Measurements from ENCODE around the gene DLG1.
"Not testable (repeated sequence)": the region's sequence is repeated elsewhere in the genome, so short reads cannot be mapped to it uniquely, and the experiment has no call there.

Gene DLG1

DNA sequence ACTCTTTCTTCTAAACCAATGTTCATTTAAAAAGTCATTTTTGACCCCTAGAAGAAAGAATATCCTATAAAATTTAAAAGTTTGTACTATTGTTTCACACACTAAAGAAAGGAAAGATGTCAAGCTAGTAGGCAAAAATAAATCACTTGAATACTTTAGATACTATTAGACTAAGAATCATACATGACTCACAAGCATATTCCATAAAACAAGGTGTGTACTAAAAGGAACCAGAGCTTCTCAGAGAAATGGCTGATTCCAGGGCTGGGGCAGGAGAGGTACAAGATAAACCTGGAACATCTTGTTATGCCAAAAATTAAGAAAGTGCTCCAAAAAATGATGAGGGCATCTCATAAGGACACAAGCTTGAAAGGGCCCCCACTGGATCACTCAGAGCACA is 8.7 kb downstream of the DLG1 start:
- DNase-seq (ENCODE audit: low read depth in 4 of 4, low spot score in 1 of 4), result no peak

DNA sequence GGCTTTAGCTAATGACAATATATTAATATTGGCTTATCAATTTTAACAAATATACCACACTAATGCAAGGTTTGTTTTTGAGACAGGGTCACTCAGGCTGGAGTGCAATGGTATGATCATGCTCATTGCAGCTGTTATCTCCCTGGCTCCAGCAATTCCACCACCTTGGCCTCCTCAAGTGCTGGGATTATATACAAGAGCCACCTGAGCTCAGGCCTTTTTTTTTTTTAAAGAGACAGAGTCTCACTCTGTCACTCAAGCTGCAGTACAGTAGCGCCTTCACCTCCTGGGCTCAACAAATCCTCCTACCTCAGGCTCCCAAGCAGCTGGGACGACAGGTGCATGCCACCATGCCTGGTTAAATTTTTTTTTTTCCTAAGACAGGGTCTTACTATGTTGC is 11.7 kb downstream of the DLG1 start:
- DNase-seq (ENCODE audit: low read depth in 4 of 4, low spot score in 1 of 4), result no peak

DNA sequence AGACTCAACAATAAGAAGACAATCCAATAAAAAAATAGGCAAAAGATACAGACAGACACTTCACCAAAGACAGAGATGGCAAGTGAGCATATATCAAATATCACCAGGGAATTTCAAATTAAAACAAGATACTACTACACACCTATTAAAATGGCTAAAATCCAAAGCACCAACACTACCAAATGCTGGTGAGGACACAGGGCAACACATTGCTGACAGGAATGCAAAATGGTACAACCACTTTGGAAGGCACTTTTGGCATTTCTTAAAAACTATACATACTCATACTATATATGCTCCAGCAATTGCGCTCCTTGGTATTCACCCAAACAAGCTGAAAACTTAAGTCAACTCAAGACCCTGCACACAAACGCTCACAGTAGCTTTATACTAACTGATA is 12.9 kb downstream of the DLG1 start:
- DNase-seq (ENCODE audit: low read depth in 4 of 4, low spot score in 1 of 4), result no peak

DNA sequence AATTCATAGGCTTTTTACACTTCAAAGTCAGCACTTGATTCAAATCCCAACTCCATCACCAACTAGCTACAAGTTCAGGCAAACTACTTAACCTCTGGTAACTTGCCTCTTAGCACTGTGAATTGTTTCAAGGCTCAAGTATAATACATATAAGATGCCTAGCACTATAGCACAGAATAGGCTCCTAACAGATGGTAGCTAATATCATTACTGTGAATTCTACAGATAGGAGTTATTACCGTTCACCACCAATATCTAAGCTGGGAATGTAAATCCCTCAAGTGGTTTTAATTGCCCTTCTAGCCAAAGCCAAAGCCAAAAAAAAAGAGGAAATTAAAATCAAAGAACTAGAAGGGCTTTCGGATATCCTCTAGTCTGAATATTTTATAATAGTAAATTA is 15.4 kb downstream of the DLG1 start:
- no peak for DNase-seq (ENCODE audit: low read depth in 4 of 4, low spot score in 1 of 4)

DNA sequence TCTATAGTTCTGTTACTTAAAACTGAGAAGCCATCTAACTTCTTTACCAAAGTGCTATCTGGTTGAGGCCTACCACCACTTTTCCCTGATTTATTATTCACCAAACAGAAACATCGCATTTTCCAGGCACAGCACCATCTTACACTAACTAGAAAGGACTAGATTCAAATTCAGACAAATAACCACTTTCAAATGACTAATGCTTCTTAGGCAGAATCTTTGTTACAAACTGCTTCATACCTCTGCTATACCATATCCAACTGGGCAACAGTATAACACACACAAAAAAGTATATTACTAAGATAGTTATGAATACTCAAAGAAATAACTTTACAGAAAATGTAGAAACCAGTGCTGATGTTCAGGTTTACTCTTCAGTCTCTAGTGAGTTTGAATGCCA is 16.6 kb downstream of the DLG1 start:
- no peak for DNase-seq (ENCODE audit: low read depth in 4 of 4, low spot score in 1 of 4)

DNA sequence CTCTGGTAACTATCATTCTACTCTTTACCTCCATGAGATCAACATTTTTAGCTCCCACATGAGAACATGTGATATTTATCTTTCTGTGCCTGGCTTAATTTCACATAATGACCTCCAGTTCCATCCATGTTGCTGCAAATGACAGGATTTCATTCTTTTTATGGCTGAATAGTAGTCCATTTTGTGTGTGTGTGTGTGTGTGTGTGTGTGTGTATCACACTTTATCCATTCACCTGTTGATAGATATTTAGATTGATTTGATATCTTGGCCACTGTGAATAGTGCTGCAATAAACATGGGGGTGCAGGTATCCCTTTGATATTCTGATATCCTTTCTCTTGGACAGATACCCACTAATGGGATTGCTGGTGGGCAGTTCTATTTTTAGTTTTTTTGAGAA is 18.3 kb downstream of the DLG1 start:
- no peak for DNase-seq (ENCODE audit: low read depth in 4 of 4, low spot score in 1 of 4)

DNA sequence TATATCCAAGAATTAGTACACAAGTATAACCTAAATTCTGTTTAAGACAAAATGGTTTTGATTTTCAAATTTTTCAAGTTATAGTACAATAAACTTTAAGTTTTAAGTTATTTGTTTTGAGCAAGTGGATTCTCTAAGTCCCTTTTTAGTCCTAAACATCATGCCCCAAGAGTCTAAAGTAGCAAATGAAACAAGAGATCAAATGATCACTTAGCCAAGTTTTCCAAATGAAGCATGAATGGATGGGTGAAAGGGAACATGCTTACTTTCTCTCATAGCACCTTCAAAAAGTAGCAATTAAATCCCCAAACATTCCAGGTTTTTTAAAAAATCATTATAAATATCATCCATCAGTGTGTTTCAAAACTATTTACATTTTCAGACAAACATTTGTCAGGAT is 19.5 kb downstream of the DLG1 start:
- DNase-seq (ENCODE audit: low read depth in 4 of 4, low spot score in 1 of 4), result no peak

DNA sequence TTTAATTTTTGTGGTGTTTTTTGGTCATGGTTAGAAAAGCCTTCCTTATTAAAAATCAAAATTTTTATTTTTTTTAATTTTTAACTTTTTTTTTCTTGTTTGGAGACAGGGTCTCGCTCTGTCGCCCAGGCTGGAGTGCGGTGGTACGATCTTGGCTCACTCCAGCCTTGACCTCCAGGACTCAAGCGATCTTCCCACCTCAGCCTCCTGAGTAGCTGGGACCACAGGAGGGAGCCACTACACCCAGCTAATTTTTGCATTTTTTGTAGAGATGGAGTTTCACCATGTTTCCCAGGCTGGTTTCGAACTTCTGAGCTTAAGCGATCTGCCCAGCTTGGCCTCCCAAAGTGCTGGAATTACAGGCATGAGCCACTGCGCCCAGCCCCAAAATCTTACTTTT is 21.6 kb downstream of the DLG1 start:
- DNase-seq (ENCODE audit: low read depth in 4 of 4, low spot score in 1 of 4), result not testable (repeated sequence)

DNA sequence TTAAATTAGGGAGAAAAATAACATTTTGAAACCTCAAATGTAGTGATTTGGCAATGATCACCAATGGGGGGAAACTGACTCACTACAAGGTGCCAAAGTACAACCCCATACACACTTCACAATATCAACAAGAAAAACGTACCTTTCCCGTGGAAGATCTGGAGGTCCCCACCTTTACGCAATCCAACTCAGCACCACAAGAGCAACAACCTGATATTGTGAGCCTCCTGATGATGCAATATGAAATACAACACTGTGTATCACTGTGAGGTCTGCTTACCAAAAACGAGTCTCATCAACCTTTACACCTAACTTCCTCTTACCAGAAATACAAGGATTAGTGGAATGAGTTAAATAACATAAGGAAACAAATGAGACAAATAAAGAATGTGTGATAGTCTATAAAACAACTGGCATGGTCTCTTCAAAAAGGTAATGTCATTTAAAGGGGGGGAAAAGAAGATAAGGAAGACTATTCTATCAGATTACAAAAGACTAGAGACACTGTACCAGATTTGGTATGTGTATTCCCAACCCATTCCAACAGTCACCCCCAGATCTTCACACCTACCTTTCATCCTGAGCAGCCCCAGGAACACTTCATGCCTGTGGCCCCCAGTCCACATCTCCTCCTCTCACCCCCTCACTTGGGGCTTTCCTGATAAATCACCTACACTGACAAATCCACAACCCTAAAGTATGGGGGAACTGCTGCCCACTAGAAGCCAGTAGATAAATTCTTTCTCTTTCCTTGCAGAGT is 27.7 kb downstream of the DLG1 start:
- no peak for DNase-seq (ENCODE audit: low read depth in 4 of 4, low spot score in 1 of 4)

DNA sequence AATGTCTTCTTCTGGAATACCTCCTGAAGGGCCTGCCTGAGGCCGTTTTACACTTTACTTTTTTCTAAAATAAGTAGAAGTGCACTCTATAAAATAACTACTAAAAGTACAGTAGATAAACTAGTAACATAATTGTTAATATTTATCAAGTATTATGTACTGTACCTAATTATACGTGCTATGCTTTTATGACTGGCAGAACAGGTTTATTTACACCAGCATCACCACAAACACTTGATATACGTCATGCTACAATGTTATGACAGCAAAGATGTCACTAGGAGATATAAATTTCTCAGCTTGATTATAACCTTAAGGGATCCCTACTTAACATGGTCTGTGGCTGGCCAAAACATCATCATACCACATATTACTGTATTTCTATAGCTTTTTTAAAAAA is 29.4 kb downstream of the DLG1 start:
- DNase-seq (ENCODE audit: low read depth in 4 of 4, low spot score in 1 of 4), result no peak

DNA sequence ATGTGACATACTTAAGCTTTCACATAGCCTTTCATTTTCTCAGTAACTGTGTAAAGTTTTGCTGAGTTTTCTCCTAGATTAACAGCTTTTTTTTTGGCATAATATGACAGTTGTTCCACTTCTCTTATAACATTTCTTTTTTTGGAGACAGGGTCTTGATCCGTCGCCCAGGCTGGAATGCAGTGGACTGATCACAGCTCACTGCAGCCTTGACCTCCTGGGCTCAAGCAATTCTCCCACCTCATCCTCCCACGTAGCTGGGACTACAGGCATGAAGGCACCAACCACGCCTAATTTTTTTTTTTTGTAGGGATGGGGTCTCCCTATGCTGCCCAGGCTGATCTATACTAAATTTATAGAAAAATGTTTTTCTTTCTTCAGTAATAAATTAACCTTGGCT is 30.1 kb downstream of the DLG1 start:
- no peak for DNase-seq (ENCODE audit: low read depth in 4 of 4, low spot score in 1 of 4)

DNA sequence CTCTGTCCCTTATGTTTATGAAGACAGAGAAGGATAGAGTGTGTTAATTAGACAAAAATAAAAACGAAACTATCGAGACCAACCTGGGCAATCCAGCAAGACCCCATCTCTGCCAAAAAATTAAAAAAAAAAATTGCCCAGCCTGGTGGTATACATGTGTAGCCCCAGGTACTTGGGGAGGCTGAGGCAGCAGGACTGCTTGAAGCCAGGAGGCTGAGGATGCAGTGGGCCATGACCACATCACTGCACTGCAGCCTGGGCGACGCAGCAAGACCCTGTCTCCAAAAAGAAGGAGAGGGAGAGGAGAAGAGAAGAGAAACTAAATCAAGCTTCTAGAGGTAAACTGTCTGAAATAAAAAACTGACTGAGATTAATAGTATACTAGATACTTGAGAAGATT is 32.1 kb downstream of the DLG1 start:
- no peak for DNase-seq (ENCODE audit: low read depth in 4 of 4, low spot score in 1 of 4)

DNA sequence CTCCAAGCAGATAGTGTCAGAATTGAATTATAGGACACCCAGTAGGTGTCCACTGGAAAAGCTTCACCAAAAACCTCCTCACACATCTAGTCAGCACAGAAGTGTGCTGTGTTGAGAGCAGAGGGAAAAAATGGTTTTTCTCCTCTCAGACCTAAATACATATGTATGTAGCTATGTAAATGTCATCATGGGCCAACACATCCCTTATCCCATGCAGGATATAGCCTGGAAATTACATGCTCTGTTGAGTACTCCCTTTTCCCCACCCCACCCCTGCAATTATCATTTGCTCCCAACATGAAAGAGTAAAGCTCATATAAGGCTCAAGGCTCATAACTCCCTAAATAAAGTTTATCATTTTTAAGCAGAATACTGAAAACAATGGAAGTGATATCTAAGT is 35.7 kb downstream of the DLG1 start:
- no peak for DNase-seq (ENCODE audit: low read depth in 4 of 4, low spot score in 1 of 4)

DNA sequence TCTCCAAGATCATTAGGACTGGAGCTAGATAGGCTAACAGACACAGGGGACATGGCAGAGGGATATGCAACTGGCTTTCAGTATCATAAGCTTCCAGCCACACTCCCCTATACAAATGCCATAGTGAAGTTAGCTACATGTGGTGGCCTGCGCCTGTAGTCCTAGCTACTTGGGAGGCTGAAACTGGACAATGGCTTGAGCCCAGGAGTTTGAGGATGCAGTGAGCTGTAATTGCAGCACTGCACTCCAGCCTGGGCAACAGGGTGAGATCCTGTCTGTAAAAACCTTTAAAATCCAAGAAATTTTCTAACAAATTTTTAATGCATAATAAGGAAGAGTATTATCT is 37.3 kb downstream of the DLG1 start:
- no peak for DNase-seq (ENCODE audit: low read depth in 4 of 4, low spot score in 1 of 4)

DNA sequence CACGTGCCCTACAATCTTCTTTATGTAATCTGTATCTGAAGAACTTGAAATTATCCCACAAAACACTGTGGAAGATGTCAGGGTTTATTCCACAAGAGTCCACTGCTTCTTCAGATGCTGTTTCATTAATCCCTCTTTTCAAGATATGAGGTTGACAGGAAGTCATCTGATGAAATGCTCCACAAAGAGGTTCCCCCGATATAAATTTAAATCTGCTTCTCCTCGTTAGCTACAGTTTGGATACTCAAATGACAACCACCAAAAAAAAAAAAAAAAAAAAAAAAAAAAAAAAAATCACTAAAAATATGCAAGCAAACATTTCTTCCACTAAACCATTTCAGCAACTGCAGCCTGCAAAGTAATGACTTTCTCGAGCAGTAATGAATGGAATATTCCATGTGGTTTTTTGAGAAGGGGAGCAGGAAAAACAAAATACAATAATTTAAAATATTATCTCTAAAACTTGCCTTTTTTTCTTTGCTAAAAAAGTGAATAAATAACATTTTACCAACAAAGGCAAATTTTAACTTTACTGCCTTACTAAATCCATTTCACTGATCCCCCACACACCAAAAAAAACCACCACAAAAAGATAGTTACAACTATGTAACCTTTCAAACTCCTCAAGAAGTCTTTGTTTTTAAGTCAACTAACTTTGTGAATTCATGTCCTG is 37.8 kb downstream of the DLG1 start:
- no peak for DNase-seq (ENCODE audit: low read depth in 4 of 4, low spot score in 1 of 4)

DNA sequence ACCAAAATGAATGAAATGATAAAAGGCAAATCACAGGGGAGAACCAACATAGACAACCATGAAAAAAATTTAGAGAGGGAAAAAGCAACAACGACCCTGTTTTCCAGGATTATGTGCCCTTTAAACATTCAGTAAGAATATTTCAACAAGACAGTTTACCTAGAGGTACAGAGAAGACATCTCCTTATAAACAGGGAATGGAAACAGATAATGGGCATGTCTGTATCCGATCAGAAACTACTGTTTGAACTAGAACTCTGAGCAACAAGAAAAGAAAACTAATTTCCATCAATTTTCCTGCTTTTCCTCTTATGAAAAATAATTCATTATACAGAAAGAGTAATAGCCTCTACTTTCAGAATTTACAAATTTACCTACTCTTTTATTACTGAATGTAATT is 39.3 kb downstream of the DLG1 start:
- DNase-seq (ENCODE audit: low read depth in 4 of 4, low spot score in 1 of 4), result no peak

DNA sequence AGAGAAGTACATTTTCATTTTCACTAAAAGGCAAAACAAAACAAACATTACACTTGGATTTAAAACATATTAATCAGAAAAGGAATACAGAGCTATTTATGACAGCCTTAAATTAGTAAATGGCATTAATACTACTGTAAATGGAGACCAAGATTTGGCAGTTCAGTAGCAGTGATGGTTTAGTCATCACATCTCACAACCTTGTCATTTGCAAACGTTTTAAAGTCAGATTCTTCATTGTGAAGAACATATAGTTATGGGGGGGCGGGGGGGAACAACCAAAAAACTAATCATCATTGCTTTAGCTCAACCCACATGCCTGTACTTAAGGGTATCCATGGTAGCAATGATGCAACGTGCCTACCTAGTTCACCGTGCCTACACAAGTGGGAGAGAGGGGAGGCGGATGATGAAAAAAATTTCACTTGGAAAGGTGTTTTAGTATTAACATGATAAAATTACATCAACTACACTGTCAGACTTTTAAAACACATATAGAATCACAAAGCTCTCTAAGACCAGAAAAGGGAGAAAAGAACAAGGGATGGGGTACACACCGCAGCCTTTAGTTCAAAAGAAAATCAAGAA is 40.1 kb downstream of the DLG1 start:
- no peak for DNase-seq (ENCODE audit: low read depth in 4 of 4, low spot score in 1 of 4)

DNA sequence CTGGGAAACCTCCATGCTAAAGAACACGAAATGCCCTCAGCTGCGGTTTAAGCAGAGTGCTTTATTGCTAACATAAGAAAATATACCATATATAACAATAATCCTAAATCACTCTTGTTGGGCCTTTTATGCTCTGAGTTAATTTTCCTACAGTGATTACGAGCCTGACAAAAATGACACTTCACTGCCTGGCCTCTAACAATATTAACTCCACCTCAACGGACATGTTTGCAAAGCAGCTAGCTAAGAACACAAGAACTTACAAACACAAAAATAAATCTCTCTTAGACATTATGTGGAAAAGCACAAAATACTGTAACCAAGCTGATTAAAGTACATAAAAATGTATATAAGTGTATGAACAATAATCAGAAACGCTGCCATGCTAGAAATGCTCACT is 40.7 kb downstream of the DLG1 start:
- no peak for DNase-seq (ENCODE audit: low read depth in 4 of 4, low spot score in 1 of 4)

DNA sequence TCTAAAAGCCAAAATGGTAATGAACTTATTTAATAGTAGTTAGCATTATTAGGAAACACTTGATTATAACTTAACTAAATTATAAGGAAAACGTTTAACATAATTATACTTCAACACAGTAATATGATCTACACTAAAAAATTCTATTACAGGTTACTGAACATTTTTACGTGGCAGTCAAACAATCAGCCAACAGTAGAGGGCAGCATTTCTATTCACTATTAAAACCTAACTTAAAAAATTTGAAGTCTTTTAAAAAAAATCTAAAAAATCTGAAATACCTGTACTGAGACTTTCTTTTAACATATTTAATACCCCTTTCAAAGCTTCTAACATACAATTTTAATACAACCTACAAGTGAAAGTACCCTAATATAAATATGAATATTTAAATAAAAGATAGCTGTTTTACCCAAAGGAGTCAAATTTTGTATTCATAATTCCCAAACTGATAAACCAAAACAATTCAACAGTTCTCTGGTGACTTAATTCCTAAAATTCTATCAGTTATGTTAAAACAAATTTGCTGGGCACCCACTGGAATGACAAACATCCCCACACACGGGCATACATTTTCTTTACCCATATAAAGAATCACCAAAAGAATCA is 41.5 kb downstream of the DLG1 start:
- DNase-seq (ENCODE audit: low read depth in 4 of 4, low spot score in 1 of 4), result peak in 3 of 4 experiments; percentile 5 to 20 (median 7)

DNA sequence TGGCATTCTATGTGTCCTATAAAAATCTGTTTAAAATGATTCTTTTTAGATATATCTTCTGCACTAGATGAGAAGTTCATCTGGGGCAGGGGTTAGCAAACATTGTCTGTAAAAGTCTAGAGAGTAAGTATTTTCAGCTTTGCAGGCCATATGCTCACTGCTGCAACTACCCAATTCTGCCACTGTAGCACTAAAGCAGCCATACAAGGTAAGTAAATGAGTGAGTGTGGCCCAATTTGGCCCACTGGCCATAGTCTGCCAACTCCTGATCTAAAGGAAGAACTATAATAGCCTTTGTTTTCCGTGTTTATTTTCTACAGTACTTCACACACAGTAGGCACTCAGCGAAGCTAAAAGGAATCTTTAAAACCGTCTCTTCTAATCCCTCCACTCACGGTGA is 42.3 kb downstream of the DLG1 start:
- DNase-seq (ENCODE audit: low read depth in 4 of 4, low spot score in 1 of 4), result no peak

DNA sequence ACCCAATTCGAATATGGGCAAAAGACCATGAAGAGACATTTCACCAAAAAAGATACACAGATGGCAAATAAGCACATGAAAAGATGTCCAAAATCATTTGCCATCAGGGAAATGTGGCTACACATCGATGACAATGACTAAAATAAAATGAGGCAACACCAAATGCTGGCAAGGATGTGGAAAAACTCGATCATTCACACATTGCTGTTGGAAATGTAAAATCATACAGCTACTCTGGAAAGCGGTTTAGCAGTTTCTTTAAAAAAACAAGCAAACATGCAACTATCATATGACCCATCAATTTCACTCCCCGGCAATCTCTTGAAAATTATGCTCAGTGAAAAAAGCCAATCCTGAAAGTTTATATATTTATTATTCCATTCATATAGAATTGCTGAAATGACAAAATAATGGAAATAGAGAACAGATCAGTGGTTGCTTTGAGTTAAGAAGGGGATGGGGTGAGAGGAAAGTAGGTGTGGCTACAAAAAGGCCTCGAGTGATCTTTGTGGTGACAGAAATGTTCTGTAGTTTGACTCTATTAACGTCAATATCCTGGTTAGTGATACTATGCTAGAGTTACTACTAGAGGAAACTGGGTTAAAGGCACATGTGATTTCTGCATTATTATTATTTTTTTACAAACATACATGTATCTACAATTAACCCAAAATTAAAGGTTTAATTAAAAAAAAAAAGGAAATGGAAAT is 45.0 kb downstream of the DLG1 start:
- DNase-seq (ENCODE audit: low read depth in 4 of 4, low spot score in 1 of 4), result no peak

DNA sequence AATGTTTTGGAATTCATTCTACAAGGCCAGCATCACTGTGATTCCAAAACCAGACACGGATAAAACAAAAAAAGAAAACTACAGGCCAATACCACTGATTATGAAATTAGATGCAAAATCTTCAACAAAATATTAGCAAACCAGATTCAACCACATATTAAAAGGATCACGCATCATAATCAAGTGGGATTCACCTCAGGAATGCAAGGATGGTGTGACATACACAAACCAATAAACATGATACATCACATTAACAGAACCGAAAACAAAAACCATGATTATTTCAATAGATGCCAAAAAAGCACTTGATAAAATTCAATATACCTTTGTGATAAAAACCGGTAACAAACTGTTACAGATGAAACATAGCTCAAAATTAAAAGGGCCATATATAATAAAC is 48.9 kb downstream of the DLG1 start:
- DNase-seq (ENCODE audit: low read depth in 4 of 4, low spot score in 1 of 4), result no peak
